ENCODE measurements around the gene PTPRN2. TPM values are rescaled to one million over a fixed set of nuclear protein-coding genes. Genes with fewer than 3 reads are reported as not detected.

The PTPRN2 gene
- total RNA-seq, 1 experiment from 2014 or later: not detected

DNA sequence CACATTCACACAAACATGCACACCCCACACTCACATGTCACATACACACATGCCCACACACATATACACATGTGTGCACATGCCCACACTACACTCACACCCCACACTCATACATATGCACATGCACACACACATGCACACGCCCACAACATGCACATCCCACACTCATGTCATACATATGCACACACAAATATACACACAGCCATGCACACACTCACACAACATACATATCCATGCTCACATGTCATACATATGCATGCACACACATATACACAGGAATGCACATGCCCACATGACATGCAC lies 1031.0 kb downstream of the PTPRN2 start:
- H2AFZ ChIP-seq: no peak overlapping the region
- H3K4me1 ChIP-seq (replicated peaks; ENCODE audit: insufficient read depth): no peaks in the 10 kb centered on the region
- peaks cover 86% of the 10 kb centered on the region for H3K27me3 ChIP-seq (ENCODE audit: insufficient read depth, low read depth)
- no peak for DNase-seq
- H3K9me2 ChIP-seq (ENCODE audit: insufficient read depth): no peaks in the 10 kb centered on the region
- H3K4me2 ChIP-seq: no peak overlapping the region
- POLR2A ChIA-PET (ENCODE audit: unreplicated experiment): no interaction called here
- no TSS peak for BruUV-seq (replicated peaks)
- no peak overlapping the region for H3K27ac ChIP-seq
- intact Hi-C loops (cut with micrococcal nuclease; ENCODE audit: unreplicated experiment): no loop called here
- no peaks in the 10 kb centered on the region for H3K79me2 ChIP-seq (ENCODE audit: low read depth)
- no peaks in the 10 kb centered on the region for H3K36me3 ChIP-seq (ENCODE audit: low read depth)
- H3K4me3 ChIP-seq: no peak overlapping the region
- peaks cover 11% of the 10 kb centered on the region; the same call in 1 of the 2 replicates for H4K20me1 ChIP-seq (ENCODE audit: insufficient read depth)
- CTCF ChIA-PET: no interaction called here
- peaks cover 11% of the 10 kb centered on the region for H3K9me3 ChIP-seq (ENCODE audit: insufficient read depth, low read depth)
- TF ChIP-seq, protein P1, sequence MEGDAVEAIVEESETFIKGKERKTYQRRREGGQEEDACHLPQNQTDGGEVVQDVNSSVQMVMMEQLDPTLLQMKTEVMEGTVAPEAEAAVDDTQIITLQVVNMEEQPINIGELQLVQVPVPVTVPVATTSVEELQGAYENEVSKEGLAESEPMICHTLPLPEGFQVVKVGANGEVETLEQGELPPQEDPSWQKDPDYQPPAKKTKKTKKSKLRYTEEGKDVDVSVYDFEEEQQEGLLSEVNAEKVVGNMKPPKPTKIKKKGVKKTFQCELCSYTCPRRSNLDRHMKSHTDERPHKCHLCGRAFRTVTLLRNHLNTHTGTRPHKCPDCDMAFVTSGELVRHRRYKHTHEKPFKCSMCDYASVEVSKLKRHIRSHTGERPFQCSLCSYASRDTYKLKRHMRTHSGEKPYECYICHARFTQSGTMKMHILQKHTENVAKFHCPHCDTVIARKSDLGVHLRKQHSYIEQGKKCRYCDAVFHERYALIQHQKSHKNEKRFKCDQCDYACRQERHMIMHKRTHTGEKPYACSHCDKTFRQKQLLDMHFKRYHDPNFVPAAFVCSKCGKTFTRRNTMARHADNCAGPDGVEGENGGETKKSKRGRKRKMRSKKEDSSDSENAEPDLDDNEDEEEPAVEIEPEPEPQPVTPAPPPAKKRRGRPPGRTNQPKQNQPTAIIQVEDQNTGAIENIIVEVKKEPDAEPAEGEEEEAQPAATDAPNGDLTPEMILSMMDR (conservative IDR thresholded peaks at IDR 0.05): no peak
- H3F3A ChIP-seq (ENCODE audit: insufficient read depth, low read depth): peaks cover 14% of the 10 kb centered on the region

DNA sequence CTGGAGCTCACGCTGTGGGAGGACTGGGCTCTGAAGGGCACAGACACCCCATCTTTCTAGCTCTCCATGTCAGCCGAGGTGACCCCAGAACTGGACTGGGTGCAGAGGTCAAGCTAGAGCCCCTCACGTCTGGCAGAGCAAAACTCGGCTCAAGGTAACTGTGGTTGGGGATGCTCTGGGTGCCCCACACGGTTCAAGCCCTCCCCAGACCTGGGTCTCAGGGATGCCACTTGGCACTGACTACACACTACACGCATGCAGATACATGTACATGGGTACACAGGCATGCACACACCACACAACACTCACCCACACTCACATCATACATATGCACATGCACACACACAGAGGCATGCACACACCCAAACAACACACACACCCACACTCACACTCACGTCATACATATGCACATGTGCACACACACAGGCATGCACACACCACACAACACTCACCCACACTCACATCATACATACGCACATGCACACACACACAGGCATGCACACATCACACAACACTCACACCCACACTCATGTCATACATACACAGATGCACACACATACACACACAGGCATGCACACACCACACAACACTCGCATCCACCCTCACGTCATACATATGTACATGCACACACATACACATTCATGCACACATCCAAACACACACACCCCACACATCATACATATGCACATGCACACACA lies 1031.5 kb downstream of the PTPRN2 start:
- no peak overlapping the region for H3K4me3 ChIP-seq
- H3K27ac ChIP-seq: no peak overlapping the region
- BruUV-seq (replicated peaks): no TSS peak
- intact Hi-C loops (cut with micrococcal nuclease; ENCODE audit: unreplicated experiment): no loop called here
- H3K79me2 ChIP-seq (ENCODE audit: low read depth): no peaks in the 10 kb centered on the region
- no peaks in the 10 kb centered on the region for H3K4me1 ChIP-seq (replicated peaks; ENCODE audit: insufficient read depth)
- no peak for TF ChIP-seq EZH2 (IDR thresholded peaks at IDR 0.05; ENCODE audit: low read depth)
- TF ChIP-seq, protein P1 (conservative IDR thresholded peaks at IDR 0.05): no peak
- H3K9me3 ChIP-seq (ENCODE audit: insufficient read depth, low read depth): peaks cover 11% of the 10 kb centered on the region
- no peaks in the 10 kb centered on the region for H3K9me2 ChIP-seq (ENCODE audit: insufficient read depth)
- H3K36me3 ChIP-seq (ENCODE audit: low read depth): no peaks in the 10 kb centered on the region
- H4K20me1 ChIP-seq (ENCODE audit: insufficient read depth): peaks cover 11% of the 10 kb centered on the region; the same call in 1 of the 2 replicates
- no peak overlapping the region for H2AFZ ChIP-seq
- no peak for DNase-seq
- H3K27me3 ChIP-seq (ENCODE audit: insufficient read depth, low read depth): peaks cover 84% of the 10 kb centered on the region
- no peak overlapping the region for H3K4me2 ChIP-seq
- POLR2A ChIA-PET (ENCODE audit: unreplicated experiment): no interaction called here
- CTCF ChIA-PET: no interaction called here
- peaks cover 14% of the 10 kb centered on the region for H3F3A ChIP-seq (ENCODE audit: insufficient read depth, low read depth)

DNA sequence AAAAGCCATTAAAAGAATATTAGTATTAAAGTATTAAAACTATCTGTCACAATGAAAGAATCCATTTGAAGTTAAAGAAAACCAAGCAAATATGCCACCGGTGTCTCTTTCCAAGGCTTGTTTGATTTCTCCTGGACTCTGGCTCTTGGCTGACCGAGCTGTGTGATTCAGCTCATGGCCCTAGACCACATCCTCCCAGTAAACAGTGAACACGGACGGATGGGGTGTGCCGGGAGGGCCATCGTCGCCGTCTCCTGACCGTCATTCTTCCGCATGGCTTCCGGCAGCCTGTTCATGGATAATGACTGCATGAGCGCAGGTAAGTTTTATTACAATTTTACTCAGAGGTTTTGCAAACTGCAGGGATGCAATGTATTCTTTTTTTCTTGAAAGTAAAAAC lies 1032.3 kb downstream of the PTPRN2 start:
- H3K9me2 ChIP-seq (ENCODE audit: insufficient read depth): no peaks in the 10 kb centered on the region
- peaks cover 84% of the 10 kb centered on the region for H3K27me3 ChIP-seq (ENCODE audit: insufficient read depth, low read depth)
- peaks cover 8% of the 10 kb centered on the region; the same call in 1 of the 2 replicates for H4K20me1 ChIP-seq (ENCODE audit: insufficient read depth)
- no TSS peak for BruUV-seq (replicated peaks)
- no peaks in the 10 kb centered on the region for H3K36me3 ChIP-seq (ENCODE audit: low read depth)
- DNase-seq: no peak
- peaks cover 11% of the 10 kb centered on the region for H3K9me3 ChIP-seq (ENCODE audit: insufficient read depth, low read depth)
- TF ChIP-seq, protein P1 (conservative IDR thresholded peaks at IDR 0.05): no peak
- TF ChIP-seq EZH2 (IDR thresholded peaks at IDR 0.05; ENCODE audit: low read depth): no peak
- H3K4me1 ChIP-seq (replicated peaks; ENCODE audit: insufficient read depth): no peaks in the 10 kb centered on the region
- H3K4me2 ChIP-seq: no peak overlapping the region
- no peak overlapping the region for H3K4me3 ChIP-seq
- intact Hi-C loops (cut with micrococcal nuclease; ENCODE audit: unreplicated experiment): no loop called here
- H3F3A ChIP-seq (ENCODE audit: insufficient read depth, low read depth): peaks cover 14% of the 10 kb centered on the region
- CTCF ChIA-PET: no interaction called here
- H2AFZ ChIP-seq: no peak overlapping the region
- POLR2A ChIA-PET (ENCODE audit: unreplicated experiment): no interaction called here
- H3K27ac ChIP-seq: no peak overlapping the region
- H3K79me2 ChIP-seq (ENCODE audit: low read depth): no peaks in the 10 kb centered on the region

Measured in PC-9 (cell line).